IMR-90 (cell line): ENCODE results near the gene SLC7A10. TPM values are rescaled to one million over a fixed set of nuclear protein-coding genes. Genes with fewer than 3 reads are reported as not detected.
"Not testable (repeated sequence)": the region's sequence is repeated elsewhere in the genome, so short reads cannot be mapped to it uniquely, and the experiment has no call there.

Experiments used
- ATAC-seq: fragments of 200-7000 bp; cut with Tn5 transposase; 2 replicates; pipeline ENCODE4 v1.9.1; 2020; ENCODE audit warnings: low read depth, mild to moderate bottlenecking, moderate library complexity
- BruUV-seq: library from RNA; stranded (reverse); fragments of 400-500 nt; replicated peaks from 2 replicates; lab custom pipeline; 2021; lab: Mats Ljungman, UMichigan
- CTCF ChIA-PET: fragments of 300-600 bp; formaldehyde crosslinking; extraction: SDS; loops from one replicate; lab custom pipeline; 2021; ENCODE audit warnings: antibody characterized with exemption; lab: Yijun Ruan, JAX
- POLR2A ChIA-PET: fragments of 300-600 bp; sonication (Branson Sonifier 250); formaldehyde crosslinking; loops from one replicate; lab custom pipeline; 2022; ENCODE audit warnings: antibody characterized with exemption; ENCODE audit not compliant: unreplicated experiment; lab: Charles Lee
- DNase-seq: peaks from one replicate; pipeline ENCODE4 v3.0.0; 2013
- H2AFZ ChIP-seq: replicated peaks from 2 replicates; pipeline ENCODE3; 2013; ENCODE audit warnings: low read length, mild to moderate bottlenecking; ENCODE audit not compliant: poor library complexity
- H2AK5ac ChIP-seq: 2 replicates; pipeline ENCODE4 v1.6.1; 2013; ENCODE audit warnings: low read depth, low read length, inconsistent platforms
- H2AK9ac ChIP-seq: replicated peaks from 2 replicates; pipeline ENCODE3; 2013; ENCODE audit warnings: mild to moderate bottlenecking, low read depth, low read length, moderate library complexity; ENCODE audit not compliant: poor library complexity
- H2BK120ac ChIP-seq: 2 replicates; pipeline ENCODE4 v1.6.1; 2013; ENCODE audit warnings: low read depth, low read length, inconsistent platforms
- H2BK15ac ChIP-seq: 3 replicates; pipeline ENCODE4 v1.6.1; 2013; ENCODE audit warnings: low read depth, low read length, inconsistent platforms
- H2BK20ac ChIP-seq: 2 replicates; pipeline ENCODE4 v1.6.1; 2013; ENCODE audit warnings: low read depth, mild to moderate bottlenecking, inconsistent platforms, low read length, moderate library complexity
- H2BK5ac ChIP-seq: 2 replicates; pipeline ENCODE4 v1.6.1; 2013; ENCODE audit warnings: mild to moderate bottlenecking, low read depth, low read length, inconsistent platforms; ENCODE audit not compliant: poor library complexity, severe bottlenecking
- H3K14ac ChIP-seq: replicated peaks from 2 replicates; pipeline ENCODE4 v1.6.1; 2013; ENCODE audit warnings: low read depth, low read length, inconsistent platforms
- H3K18ac ChIP-seq: 2 replicates; pipeline ENCODE4 v1.6.1; 2013; ENCODE audit warnings: low read depth, low read length, control low read depth
- H3K23ac ChIP-seq: 2 replicates; pipeline ENCODE4 v1.6.1; 2013; ENCODE audit warnings: low read depth, low read length, inconsistent platforms
- H3K27ac ChIP-seq: 2 replicates; pipeline ENCODE4 v1.5.1; 2013; ENCODE audit warnings: mild to moderate bottlenecking, control low read depth, low read length; ENCODE audit not compliant: insufficient read depth
- H3K27me3 ChIP-seq: 2 replicates; pipeline ENCODE4 v1.6.1; 2013; ENCODE audit warnings: low read length; ENCODE audit not compliant: control insufficient read depth, insufficient read depth
- H3K36me3 ChIP-seq: 2 replicates; pipeline ENCODE4 v1.6.1; 2013; ENCODE audit warnings: low read length, mixed read lengths; ENCODE audit not compliant: control insufficient read depth, insufficient read depth
- H3K4ac ChIP-seq: 2 replicates; pipeline ENCODE4 v1.6.1; 2013; ENCODE audit warnings: low read depth, low read length, inconsistent platforms
- H3K4me1 ChIP-seq: 2 replicates; pipeline ENCODE4 v1.6.1; 2013; ENCODE audit warnings: low read length, mixed read lengths; ENCODE audit not compliant: control insufficient read depth, insufficient read depth
- H3K4me2 ChIP-seq: 2 replicates; pipeline ENCODE4 v1.6.1; 2013; ENCODE audit warnings: low read depth, mild to moderate bottlenecking, control low read depth, low read length, moderate library complexity
- H3K4me3 ChIP-seq: 2 replicates; pipeline ENCODE4 v1.5.1; 2013; ENCODE audit warnings: low read depth, mild to moderate bottlenecking, control low read depth, low read length, moderate library complexity; ENCODE audit not compliant: insufficient read depth
- H3K56ac ChIP-seq: 2 replicates; pipeline ENCODE4 v1.6.1; 2013; ENCODE audit warnings: low read length, inconsistent platforms; ENCODE audit not compliant: insufficient read depth; ENCODE audit errors: extremely low read depth
- H3K79me1 ChIP-seq, 2 experiments: 2 replicates each; pipeline ENCODE4 v1.6.1; 2013; ENCODE audit warnings: low read length in 2 of 2, inconsistent platforms in 1 of 2, low read depth in 1 of 2
- H3K9ac ChIP-seq: 2 replicates; pipeline ENCODE4 v1.6.1; 2013; ENCODE audit warnings: low read depth, low read length, control low read depth
- H3K9me1 ChIP-seq: 2 replicates; pipeline ENCODE4 v1.6.1; 2013; ENCODE audit warnings: low read length, inconsistent platforms; ENCODE audit not compliant: insufficient read depth
- H3K9me3 ChIP-seq: 2 replicates; pipeline ENCODE4 v1.6.1; 2013; ENCODE audit warnings: low read length; ENCODE audit not compliant: control insufficient read depth, insufficient read depth
- H4K20me1 ChIP-seq: 2 replicates; pipeline ENCODE4 v1.6.1; 2013; ENCODE audit warnings: low read length, inconsistent platforms; ENCODE audit not compliant: insufficient read depth
- H4K5ac ChIP-seq: 2 replicates; pipeline ENCODE4 v1.6.1; 2013; ENCODE audit warnings: mild to moderate bottlenecking, low read depth, low read length, control low read depth
- H4K8ac ChIP-seq, 2 experiments: 2 replicates each; pipeline ENCODE4 v1.6.1; 2013; ENCODE audit warnings: low read depth in 2 of 2, low read length in 2 of 2, control low read depth in 1 of 2, inconsistent platforms in 1 of 2
- H4K91ac ChIP-seq: 2 replicates; pipeline ENCODE4 v1.6.1; 2013; ENCODE audit warnings: low read depth, low read length, inconsistent platforms; ENCODE audit not compliant: insufficient read depth
- WGBS, 2 experiments: methylation state at CpG; one replicate each; pipeline versions ENCODE4 v1.1.5 to v1.1.7; 2013; ENCODE audit warnings: missing lambda C conversion rate in 2 of 2; ENCODE audit not compliant: insufficient read length in 1 of 2; ENCODE audit errors: extremely low coverage in 2 of 2; 5-methylcytosine and 5-hydroxymethylcytosine counted together
- dilution Hi-C: fragments of 300-500 bp; cut with HindIII; formaldehyde crosslinking; loops from one replicate; pipeline ENCODE4 v1.14.3; 2018; ENCODE audit warnings: low sequenced_read_pairs; ENCODE audit not compliant: unreplicated experiment
- in situ Hi-C: fragments of 300-500 bp; cut with MboI; formaldehyde crosslinking; loops from 3 replicates; pipeline ENCODE4 v1.14.3; 2019; ENCODE audit warnings: low sequenced_read_pairs, inconsistent platforms, mixed read lengths
- intact Hi-C: fragments of 100-400 bp; cut with micrococcal nuclease; formaldehyde crosslinking; loops from 2 replicates; pipeline ENCODE4 v1.10.0; 2022
- polyA plus RNA-seq, 3 experiments: library from polyadenylated mRNA; depleted of rRNA; stranded (reverse); fragments of >200 nt; gene quantifications; 2 replicates each; pipeline ENCODE4 v1.2.3, GENCODE V29; 2012; ENCODE audit warnings: low replicate concordance in 1 of 3
- total RNA-seq: library from RNA; depleted of rRNA; stranded (reverse); fragments of >200 nt; gene quantifications from 2 replicates; pipeline ENCODE4 v1.2.3, GENCODE V29; 2012

SLC7A10 gene
- total and polyA plus RNA-seq, 2 of the 4 experiments (the other 2 are of a cell fraction), result not detected

DNA sequence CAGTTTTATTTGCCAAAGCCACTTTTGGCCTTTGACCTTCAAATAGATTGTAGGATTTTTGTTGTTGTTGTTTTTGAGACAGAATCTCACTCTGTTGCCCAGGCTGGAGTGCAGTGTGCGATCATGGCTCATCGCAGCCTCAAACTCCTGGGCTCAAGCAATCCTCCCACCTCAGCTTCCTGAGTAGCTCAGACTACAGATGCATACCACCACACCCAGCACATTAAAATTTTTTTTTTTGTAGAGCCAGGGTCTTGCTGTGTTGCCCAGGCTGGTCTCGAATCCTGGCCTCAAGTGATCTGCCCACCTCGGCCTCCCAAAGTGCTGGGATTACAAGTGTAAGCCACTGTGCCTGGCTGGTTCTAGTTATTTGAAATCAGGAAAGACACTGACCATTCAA is 34.6 kb downstream of the SLC7A10 start:
- H2BK120ac ChIP-seq, H2BK20ac ChIP-seq, H2AK5ac ChIP-seq, ATAC-seq, H3K18ac ChIP-seq, H3K36me3 ChIP-seq, H3K14ac ChIP-seq, H4K91ac ChIP-seq, H3K4me3 ChIP-seq, H2BK5ac ChIP-seq, H3K4me1 ChIP-seq, H3K9ac ChIP-seq, H3K56ac ChIP-seq, H3K9me3 ChIP-seq, DNase-seq, BruUV-seq, H3K9me1 ChIP-seq, in situ Hi-C loops, H3K23ac ChIP-seq, H3K79me1 ChIP-seq, H4K8ac ChIP-seq, H4K20me1 ChIP-seq, dilution Hi-C loops, intact Hi-C loops, H2AFZ ChIP-seq, H2AK9ac ChIP-seq, H3K4ac ChIP-seq, H2BK15ac ChIP-seq, H4K5ac ChIP-seq, H3K27ac ChIP-seq, H3K4me2 ChIP-seq, POLR2A ChIA-PET: not testable (repeated sequence)
- no CpG with 5 or more reads among the region's 4 CpGs for WGBS, 2 experiments
- CTCF ChIA-PET, result interaction anchor here (0.8 kb wide), 1 partner anchor 47 kb away, joined by 3 read pairs; no protein-coding TSS in a partner anchor
- peaks cover 10% of the 10 kb centered on the region; the same call in 1 of the 2 replicates for H3K27me3 ChIP-seq
